GM23338 (cell line): ENCODE results near the gene STK38. TPM values are rescaled to one million over a fixed set of nuclear protein-coding genes. Genes with fewer than 3 reads are reported as not detected.

Experiments used
- ATAC-seq: fragments of 200-7000 bp; cut with Tn5 transposase; 3 replicates; pipeline ENCODE4 v1.9.1; 2020
- DNase-seq: peaks from one replicate; pipeline ENCODE4 v3.0.0-alpha.2; 2015; ENCODE audit warnings: low spot score
- H2AFZ ChIP-seq: fragments of 200-600 bp; sonication (generic); 2 replicates; pipeline ENCODE4 v1.8.0; 2016; ENCODE audit warnings: antibody characterized with exemption, mild to moderate bottlenecking, moderate library complexity
- H3F3A ChIP-seq: fragments of 200-600 bp; sonication (generic); replicated peaks from 2 replicates; pipeline ENCODE4 v1.8.0; 2017; ENCODE audit warnings: antibody characterized with exemption, mixed run types, low read depth
- H3K27ac ChIP-seq: fragments of 200-600 bp; sonication (generic); 2 replicates; pipeline ENCODE4 v1.6.1; 2016; ENCODE audit warnings: low read depth
- H3K27me3 ChIP-seq: fragments of 200-600 bp; sonication (generic); 2 replicates; pipeline ENCODE4 v1.8.0; 2016; ENCODE audit warnings: mild to moderate bottlenecking, mixed run types, moderate library complexity; ENCODE audit not compliant: insufficient read depth
- H3K36me3 ChIP-seq: fragments of 200-600 bp; sonication (generic); 2 replicates; pipeline ENCODE4 v1.8.0; 2016; ENCODE audit warnings: mild to moderate bottlenecking; ENCODE audit not compliant: insufficient read depth
- H3K4me1 ChIP-seq: fragments of 200-600 bp; sonication (generic); 2 replicates; pipeline ENCODE4 v1.8.0; 2016; ENCODE audit warnings: mild to moderate bottlenecking, moderate library complexity; ENCODE audit not compliant: insufficient read depth
- H3K4me2 ChIP-seq: fragments of 200-600 bp; sonication (generic); 2 replicates; pipeline ENCODE4 v1.7.1; 2017; ENCODE audit warnings: mixed run types
- H3K4me3 ChIP-seq: fragments of 200-600 bp; sonication (generic); 2 replicates; pipeline ENCODE4 v1.6.1; 2016; ENCODE audit warnings: mixed run types
- H3K79me2 ChIP-seq: fragments of 200-600 bp; sonication (generic); replicated peaks from 2 replicates; pipeline ENCODE4 v1.8.0; 2017; ENCODE audit warnings: mild to moderate bottlenecking; ENCODE audit not compliant: insufficient read depth
- H3K9me2 ChIP-seq: fragments of 200-600 bp; sonication (generic); 2 replicates; pipeline ENCODE4 v1.8.0; 2017; ENCODE audit not compliant: insufficient read depth
- H4K20me1 ChIP-seq: fragments of 200-600 bp; sonication (generic); replicated peaks from 2 replicates; pipeline ENCODE4 v1.8.0; 2017; ENCODE audit warnings: mild to moderate bottlenecking; ENCODE audit not compliant: insufficient read depth
- H3K27ac Mint-ChIP-seq: 2 replicates; pipeline ENCODE4 v1.8.0; 2020; ENCODE audit warnings: inconsistent platforms, mild to moderate bottlenecking, moderate library complexity, mixed read lengths
- H3K27me3 Mint-ChIP-seq: 3 replicates; pipeline ENCODE4 v1.8.0; 2022; ENCODE audit warnings: low read depth, mild to moderate bottlenecking, moderate library complexity, mixed read lengths, inconsistent platforms; ENCODE audit not compliant: insufficient read depth, poor library complexity
- H3K36me3 Mint-ChIP-seq: 3 replicates; pipeline ENCODE4 v1.8.0; 2021; ENCODE audit warnings: low read depth, mild to moderate bottlenecking, inconsistent platforms, moderate library complexity, mixed read lengths
- H3K4me1 Mint-ChIP-seq: 3 replicates; pipeline ENCODE4 v1.8.0; 2020; ENCODE audit warnings: mild to moderate bottlenecking, inconsistent platforms, mixed read lengths
- H3K4me3 Mint-ChIP-seq: 3 replicates; pipeline ENCODE4 v1.8.0; 2021; ENCODE audit warnings: moderate library complexity, mild to moderate bottlenecking, inconsistent platforms, mixed read lengths
- H3K9me3 Mint-ChIP-seq: 3 replicates; pipeline ENCODE4 v1.8.0; 2020; ENCODE audit warnings: moderate library complexity, mild to moderate bottlenecking, inconsistent platforms, mixed read lengths
- CREB1 ChIP-seq: fragments of 250-450 bp; sonication (Bioruptor Pico); IDR thresholded peaks from 2 replicates; pipeline ENCODE4 v1.5.0; 2020; ENCODE audit warnings: low read depth, mild to moderate bottlenecking, moderate library complexity
- ETS1 ChIP-seq: IDR thresholded peaks from 2 replicates; pipeline ENCODE4 v1.6.1; 2016; ENCODE audit warnings: antibody characterized with exemption
- JUNB ChIP-seq: IDR thresholded peaks from one replicate; pipeline ENCODE4 v1.6.1; 2016; ENCODE audit warnings: antibody characterized with exemption; ENCODE audit not compliant: unreplicated experiment
- NANOG ChIP-seq: IDR thresholded peaks from 2 replicates; pipeline ENCODE4 v1.6.1; 2016; ENCODE audit warnings: antibody characterized with exemption, borderline replicate concordance
- POLR2AphosphoS5 ChIP-seq: IDR thresholded peaks from 2 replicates; pipeline ENCODE4 v1.6.1; 2016; ENCODE audit warnings: antibody characterized with exemption, low read depth
- ZNF114 ChIP-seq: fragments of 250-450 bp; sonication (Bioruptor Pico); IDR thresholded peaks from 2 replicates; pipeline ENCODE4 v1.5.0; 2020; ENCODE audit warnings: mild to moderate bottlenecking, moderate library complexity
- ZNF331 ChIP-seq: fragments of 250-450 bp; sonication (Bioruptor Pico); IDR thresholded peaks from 2 replicates; pipeline ENCODE4 v1.5.0; 2020; ENCODE audit warnings: low read depth, mild to moderate bottlenecking, moderate library complexity
- ZNF462 ChIP-seq: fragments of 250-450 bp; sonication (Bioruptor Pico); IDR thresholded peaks from 2 replicates; pipeline ENCODE4 v1.5.0; 2020; ENCODE audit warnings: mild to moderate bottlenecking, moderate library complexity
- polyA plus RNA-seq: library from polyadenylated mRNA; unstranded; fragments of >200 nt; fragmentation: Nextera tagmentation; extraction: Ambion mirVana; gene quantifications from 2 replicates; pipeline ENCODE4 v1.2.1, GENCODE V29; 2016
- total RNA-seq: library from RNA; depleted of rRNA; stranded (reverse); fragments of >200 nt; shearing (Covaris generic); gene quantifications from 2 replicates; pipeline ENCODE4 v1.2.3, GENCODE V29; 2014

Gene STK38
- total and polyA plus RNA-seq, 2 experiments from 2014 or later: 10.8 to 17.4 TPM

DNA sequence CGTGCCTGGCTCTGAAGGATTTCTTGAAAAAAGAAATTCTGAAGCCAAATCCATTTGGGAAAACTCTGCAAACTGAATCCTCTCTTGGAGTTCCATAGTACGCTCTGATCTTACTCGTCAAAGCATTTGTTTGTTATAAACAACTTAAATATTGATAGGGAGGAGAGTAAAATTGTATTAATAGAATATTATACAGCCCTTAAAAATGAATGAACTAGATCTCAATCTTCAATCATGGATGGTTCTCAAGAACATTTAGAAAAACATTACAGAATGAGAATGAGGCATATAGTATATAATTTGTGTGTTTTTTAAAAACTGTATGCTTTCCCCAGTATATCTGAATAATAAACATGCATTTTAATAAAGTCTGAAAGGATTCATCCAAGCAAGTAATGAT, 79.7 kb downstream of the STK38 start:
- Histone ChIP-seq H2AFZ (no peak overlapping the region), H3K27ac (no peak overlapping the region), H3K79me2 (peaks cover 80% of the 10 kb centered on the region), H3K9me2 (no peaks in the 10 kb centered on the region), H3K4me1 (peaks cover 10% of the 10 kb centered on the region; the same call in 1 of the 2 replicates), H3K4me2 (no peak overlapping the region), H3K4me3 (no peak overlapping the region), H3K27me3 (no peaks in the 10 kb centered on the region), H4K20me1 (peaks cover 4% of the 10 kb centered on the region; the same call in 1 of the 2 replicates), H3F3A (no peaks in the 10 kb centered on the region), H3K36me3 (no peaks in the 10 kb centered on the region)
- TF ChIP-seq ZNF462 (no peak), CREB1 (no peak), JUNB (no peak), ETS1 (no peak), NANOG (no peak), ZNF114 (CRISPR knock-in tag) (no peak), POLR2AphosphoS5 (no peak), ZNF331 (CRISPR knock-in tag) (no peak)
- Mint-ChIP-seq H3K27me3 (peaks cover 2% of the 10 kb centered on the region), H3K4me1 (peaks cover 21% of the 10 kb centered on the region), H3K36me3 (peaks cover 13% of the 10 kb centered on the region; the same call in 1 of the 3 replicates), H3K9me3 (no peaks in the 10 kb centered on the region; the same call in 2 of the 3 replicates), H3K4me3 (no peak overlapping the region), H3K27ac (no peak overlapping the region)
- no peak for ATAC-seq
- DNase-seq: no peak
